Stimulated activated CD4-positive, alpha-beta T cell treated with anti-CD3 and anti-CD28 coated beads, Interleukin-4, amount 100 ng/mL, for 1 hour (primary cell): ENCODE data around the gene CASZ1.

Source experiments
- DNase-seq: peaks from one replicate; pipeline ENCODE4 v3.0.0-alpha.2; 2020

CASZ1 gene

GRCh38 chr1:10592373-10592772 lies 204.1 kb downstream of the CASZ1 start:
- DNase-seq: no peak

DNA sequence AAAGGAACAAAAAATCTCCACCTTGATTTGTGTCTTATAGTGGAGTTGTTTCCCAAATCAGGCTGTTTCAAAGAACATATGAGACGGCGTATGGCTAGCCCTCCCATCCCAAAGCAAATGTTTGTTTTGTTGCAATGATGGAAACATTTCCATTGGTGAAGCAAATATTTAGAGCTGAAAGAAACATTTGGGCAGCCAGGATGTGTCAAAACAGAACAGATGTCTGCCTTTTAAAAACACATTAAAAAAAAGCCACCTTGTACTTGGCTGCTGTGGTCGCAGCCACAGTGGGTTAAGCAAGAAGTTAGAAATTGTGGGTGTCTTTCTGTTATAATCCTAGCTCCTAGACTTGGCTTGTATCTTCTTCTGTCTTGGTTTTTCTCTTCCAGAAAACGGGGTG lies 205.4 kb downstream of the CASZ1 start:
- DNase-seq: no peak

- DNase-seq: no peak
Observed at GRCh38 chr1:10589074-10589473, 207.4 kb downstream of the CASZ1 start.

DNA sequence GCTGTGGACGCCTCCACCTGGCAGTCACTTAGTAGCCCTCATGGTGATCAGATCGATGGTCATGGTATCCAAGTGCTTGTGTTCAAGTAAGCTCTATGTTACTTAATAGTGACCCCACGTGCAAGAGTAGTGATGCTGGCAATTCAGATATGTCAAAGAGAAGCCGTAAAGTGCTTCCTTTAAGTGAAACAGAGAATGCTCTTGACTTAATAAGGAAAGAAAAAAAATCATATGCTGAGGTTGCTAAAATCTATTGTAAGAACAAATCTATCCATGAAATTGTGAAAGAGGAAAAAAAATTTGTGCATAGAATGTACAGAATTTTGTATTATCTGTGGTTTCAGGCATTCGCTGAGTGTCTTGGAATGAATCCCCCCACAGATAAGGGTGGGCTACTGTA lies 207.8 kb downstream of the CASZ1 start:
- no peak for DNase-seq
